Activated gamma-delta T cell treated with anti-CD3 and anti-CD28 coated beads, Interleukin-2, amount 50 U/mL, for 16 hours (primary cell): ENCODE measurements around the gene CENPM.

Experiments
- DNase-seq: peaks from one replicate; pipeline ENCODE4 v3.0.0-alpha.2; 2020; ENCODE audit warnings: low read depth

The CENPM gene, protein sequence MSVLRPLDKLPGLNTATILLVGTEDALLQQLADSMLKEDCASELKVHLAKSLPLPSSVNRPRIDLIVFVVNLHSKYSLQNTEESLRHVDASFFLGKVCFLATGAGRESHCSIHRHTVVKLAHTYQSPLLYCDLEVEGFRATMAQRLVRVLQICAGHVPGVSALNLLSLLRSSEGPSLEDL

DNA sequence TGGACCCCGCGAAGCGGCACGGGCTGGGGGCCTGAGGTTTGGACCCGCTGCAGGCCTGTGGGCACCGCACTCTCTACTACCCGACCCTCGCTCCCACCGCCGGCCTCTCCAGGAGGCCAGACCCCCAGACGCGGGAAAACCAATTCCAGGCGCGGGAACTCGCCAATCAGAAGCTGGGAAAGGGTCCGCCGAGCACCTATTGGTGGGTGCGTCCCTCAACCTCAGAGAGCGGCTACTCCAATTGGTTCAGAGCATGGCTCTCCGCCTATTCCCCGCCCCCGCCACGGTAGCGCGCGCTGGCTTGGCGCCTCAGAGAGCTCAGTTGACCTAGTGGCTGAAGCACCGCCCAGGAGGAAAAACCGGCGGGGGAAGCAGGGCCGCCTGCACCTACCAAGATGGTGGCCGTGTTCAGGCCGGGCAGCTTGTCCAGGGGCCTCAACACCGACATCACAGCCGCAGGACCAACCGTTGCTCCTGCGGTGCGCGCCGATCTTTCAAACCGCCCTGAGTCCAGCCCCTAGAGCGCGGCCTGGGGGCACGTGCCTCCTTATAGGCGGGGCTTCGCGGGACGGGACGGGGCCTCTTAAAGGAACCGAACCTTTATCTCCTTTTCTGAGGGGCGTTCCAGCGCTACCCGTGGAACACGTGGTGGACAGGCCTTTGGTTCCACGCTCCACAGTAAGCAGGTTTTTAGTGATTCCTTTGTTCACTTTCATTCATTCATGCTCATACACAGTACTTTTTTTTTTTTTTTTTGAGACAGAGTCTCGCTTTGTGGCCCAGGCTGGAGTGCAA lies at the start of gene CENPM:
Gene CENPM (minus strand): TSS at position 524 of the 795 bp plus-strand sequence. CDS start 76 bp downstream, at position 448.
- peak; percentile 81 for DNase-seq

DNA sequence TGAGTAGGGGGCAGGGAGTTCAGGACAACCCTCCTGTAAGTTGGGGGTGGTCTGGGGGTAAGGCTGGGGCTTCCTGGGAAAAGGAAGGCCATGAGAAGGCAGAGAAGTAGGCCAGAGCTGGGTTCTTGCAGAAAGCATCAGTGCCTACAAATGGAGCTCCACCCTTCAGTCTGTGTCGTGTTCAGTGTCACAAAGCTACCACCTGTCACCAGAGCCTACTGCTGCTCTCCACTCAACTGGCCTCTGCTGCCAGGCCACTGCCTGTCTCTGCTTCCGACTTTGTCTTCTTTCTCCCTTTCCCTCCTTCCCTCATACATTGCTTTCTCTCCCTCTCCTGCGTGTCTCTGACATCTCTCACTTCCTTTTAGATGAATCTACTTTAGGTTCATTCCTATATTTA lies 48.3 kb upstream of the CENPM start:
- no peak for DNase-seq

DNA sequence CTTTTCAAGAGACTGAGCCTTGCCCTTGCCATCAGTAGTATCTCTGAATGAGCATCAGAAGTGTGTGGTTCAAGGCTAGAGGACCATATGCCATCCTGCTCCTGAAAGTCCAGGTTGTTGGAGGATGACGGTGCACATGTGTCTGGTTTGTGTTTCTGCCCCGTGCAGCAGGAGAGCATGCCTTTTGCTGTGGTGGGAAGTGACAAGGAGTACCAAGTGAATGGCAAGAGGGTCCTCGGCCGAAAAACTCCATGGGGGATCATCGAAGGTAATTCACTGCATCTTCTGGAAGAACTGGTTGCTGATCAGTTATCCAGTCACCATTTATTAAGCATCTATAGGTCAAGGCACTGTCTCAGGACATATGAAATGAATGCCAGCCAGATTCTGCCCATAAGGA lies 45.5 kb upstream of the CENPM start:
- no peak for DNase-seq

DNA sequence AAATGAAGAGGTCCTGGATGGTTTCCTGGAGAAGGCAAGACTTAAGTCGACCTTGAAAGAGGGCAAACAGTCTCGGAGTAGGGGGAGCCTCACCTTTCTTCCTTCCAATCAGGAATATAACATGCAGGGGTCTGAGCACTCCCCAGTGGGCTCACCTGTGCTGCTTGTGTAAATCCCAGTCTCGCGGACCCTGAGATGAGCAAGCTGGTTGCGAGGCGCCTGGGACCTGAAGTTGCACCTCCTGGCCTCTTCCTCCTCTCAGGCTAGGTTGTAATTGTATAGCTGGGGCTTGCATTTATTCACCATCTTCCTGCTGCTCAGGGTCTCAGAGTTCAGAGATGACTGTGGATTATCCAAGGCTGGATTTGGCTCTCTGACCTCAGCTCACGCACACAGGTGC lies 44.2 kb upstream of the CENPM start:
- DNase-seq, result no peak

GRCh38 chr22:41989246-41989645 lies 42.3 kb upstream of the CENPM start:
- DNase-seq, result no peak

GRCh38 chr22:41987276-41987675 lies 40.3 kb upstream of the CENPM start:
- no peak for DNase-seq

GRCh38 chr22:41983513-41984405 lies 36.8 kb upstream of the CENPM start:
- DNase-seq, result no peak

- DNase-seq, result no peak
Measured at GRCh38 chr22:41982865-41983264, 35.9 kb upstream of the CENPM start.

- DNase-seq, result no peak
Measured at GRCh38 chr22:41979423-41980250, 32.7 kb upstream of the CENPM start.

DNA sequence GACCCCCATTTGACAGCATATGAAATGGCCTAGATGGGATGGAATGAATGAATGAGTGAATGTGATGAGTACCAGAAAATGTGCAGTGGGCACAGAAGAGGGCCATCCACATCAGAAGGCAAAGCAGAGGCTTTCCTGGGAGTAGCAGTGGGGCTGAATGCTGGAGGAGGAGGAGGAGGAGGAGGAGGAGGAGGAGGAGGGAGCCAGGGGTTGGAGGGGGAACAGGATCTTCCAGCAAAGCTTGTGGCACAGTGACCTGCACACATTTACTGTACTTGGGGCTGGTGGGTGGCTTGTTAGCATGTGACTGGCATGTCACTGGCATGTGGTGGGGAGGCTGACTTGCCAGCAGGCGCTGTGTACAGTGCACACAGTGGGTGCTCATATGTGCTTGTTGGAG lies 31.8 kb upstream of the CENPM start:
- no peak for DNase-seq

- DNase-seq, result no peak
Measured at GRCh38 chr22:41976961-41977566, 30.1 kb upstream of the CENPM start.

DNA sequence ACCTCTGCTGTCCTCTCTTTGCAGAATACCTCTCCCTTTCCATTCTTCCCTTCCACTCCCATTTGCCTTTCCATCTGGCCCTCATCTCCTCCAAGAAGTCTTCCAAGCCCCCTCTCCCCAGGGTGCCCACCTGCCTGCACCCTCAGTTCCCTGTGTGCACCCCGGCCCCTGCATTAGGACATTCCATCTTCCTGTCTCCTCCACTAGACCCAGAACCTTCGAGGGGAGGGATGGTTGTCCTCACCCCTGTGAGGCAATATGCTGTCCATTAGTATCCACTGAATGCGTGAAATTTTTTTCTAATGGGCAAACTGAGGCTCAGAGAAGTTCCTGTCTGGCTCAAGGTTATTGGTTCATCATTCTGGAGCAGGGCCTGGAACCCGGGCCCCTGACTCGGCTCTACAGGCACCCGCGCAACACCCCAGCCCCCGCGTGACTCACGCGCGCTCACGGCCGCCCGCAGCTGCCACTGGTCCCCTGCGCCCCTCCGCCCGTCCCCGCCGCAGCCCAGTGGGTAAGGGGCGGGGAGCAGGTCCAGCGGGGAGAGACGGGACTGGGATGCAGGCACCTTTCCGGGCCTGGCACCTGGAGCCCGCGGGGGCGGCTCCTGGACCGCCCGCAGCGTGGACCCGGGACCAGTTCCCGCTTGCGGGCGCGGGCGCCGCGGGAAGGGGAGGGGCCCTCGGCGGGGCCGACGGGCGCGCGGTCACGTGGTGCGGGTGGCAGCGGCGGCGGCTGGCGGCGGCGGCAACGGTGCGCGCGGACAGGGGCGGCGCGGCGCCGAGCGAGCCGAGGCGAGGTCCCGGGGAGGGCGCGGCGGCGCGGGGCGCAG lies 29.3 kb upstream of the CENPM start:
- DNase-seq, result no peak

GRCh38 chr22:41975299-41976069 lies 28.5 kb upstream of the CENPM start:
- DNase-seq, result no peak

GRCh38 chr22:41974691-41975290 lies 27.8 kb upstream of the CENPM start:
- DNase-seq, result no peak

DNA sequence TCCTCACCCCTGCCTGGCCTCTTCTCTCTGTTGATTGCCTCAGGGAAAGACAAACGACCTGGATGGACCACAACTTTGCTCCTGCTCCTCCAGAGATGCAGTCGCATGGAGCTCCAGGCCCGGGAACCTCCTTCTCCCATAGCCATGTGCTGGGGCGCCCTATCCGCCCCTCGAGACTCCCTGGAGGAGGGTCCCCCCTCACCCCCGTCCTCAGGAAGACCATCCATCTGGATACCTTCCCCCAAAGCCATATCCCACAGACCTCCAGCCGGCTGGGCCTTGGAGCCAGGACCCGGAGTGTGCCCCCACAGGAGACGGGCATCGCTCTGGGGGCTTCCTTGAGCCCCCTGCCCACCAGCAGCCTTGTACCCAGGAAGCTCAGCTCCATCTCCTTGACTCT lies 24.5 kb upstream of the CENPM start:
- DNase-seq, result no peak

- DNase-seq, result no peak
Measured at GRCh38 chr22:41970601-41971000, 23.6 kb upstream of the CENPM start.

GRCh38 chr22:41969110-41969646 lies 22.2 kb upstream of the CENPM start, which contains the start of gene SEPTIN3:
Gene SEPTIN3, plus strand, starts transcription at chr22:41969443. Its CDS starts 2,050 bp downstream, at chr22:41971493.
- DNase-seq, result no peak

- no peak for DNase-seq
Measured at GRCh38 chr22:41968601-41969000, 21.6 kb upstream of the CENPM start.
